ENCODE data around the gene MEGF10. TPM values are rescaled to one million over a fixed set of nuclear protein-coding genes. Genes with fewer than 3 reads are reported as not detected.
"Not testable (repeated sequence)": the region's sequence is repeated elsewhere in the genome, so short reads cannot be mapped to it uniquely, and the experiment has no call there.

The MEGF10 gene
- total RNA-seq, 1 donor from 2014 or later: 13.3 TPM

GRCh38 chr5:127292030-127292735 is 1.6 kb downstream of the MEGF10 start:
- Mint-ChIP-seq H3K27ac (no peak overlapping the region), H3K4me3 (peak overlapping the region; percentile 92), H3K36me3 (no peaks in the 10 kb centered on the region), H3K9me3 (no peaks in the 10 kb centered on the region), H3K4me1 (ENCODE audit: unreplicated experiment) (peaks cover 12% of the 10 kb centered on the region), H3K27me3 (peaks cover 39% of the 10 kb centered on the region)
- no peak for TF ChIP-seq CTCF (conservative IDR thresholded peaks at IDR 0.05)
- no peak for DNase-seq (ENCODE audit: extremely low spot score, unreplicated experiment)

- H3K4me1 Mint-ChIP-seq (ENCODE audit: unreplicated experiment): peaks cover 12% of the 10 kb centered on the region
Observed at GRCh38 chr5:127293373-127293772, 2.8 kb downstream of the MEGF10 start.

GRCh38 chr5:127294829-127295228 is 4.2 kb downstream of the MEGF10 start:
- no peak for TF ChIP-seq CTCF (conservative IDR thresholded peaks at IDR 0.05)
- Mint-ChIP-seq H3K4me1 (ENCODE audit: unreplicated experiment) (peaks cover 20% of the 10 kb centered on the region), H3K27me3 (peaks cover 39% of the 10 kb centered on the region), H3K27ac (no peak overlapping the region), H3K9me3 (no peaks in the 10 kb centered on the region), H3K4me3 (no peak overlapping the region), H3K36me3 (no peaks in the 10 kb centered on the region)
- no peak for DNase-seq (ENCODE audit: extremely low spot score, unreplicated experiment)

More at GRCh38 chr5:127293373-127293772, 2.8 kb downstream of the MEGF10 start:
- Mint-ChIP-seq H3K36me3 (no peaks in the 10 kb centered on the region), H3K9me3 (no peaks in the 10 kb centered on the region), H3K27ac (no peak overlapping the region), H3K27me3 (peaks cover 39% of the 10 kb centered on the region), H3K4me3 (no peak overlapping the region)
- DNase-seq (ENCODE audit: extremely low spot score, unreplicated experiment): no peak
- no peak for TF ChIP-seq CTCF (conservative IDR thresholded peaks at IDR 0.05)

GRCh38 chr5:127295454-127295853 is 4.9 kb downstream of the MEGF10 start:
- H3K36me3 Mint-ChIP-seq: no peaks in the 10 kb centered on the region
- peaks cover 39% of the 10 kb centered on the region for H3K27me3 Mint-ChIP-seq
- H3K4me1 Mint-ChIP-seq (ENCODE audit: unreplicated experiment): peaks cover 23% of the 10 kb centered on the region
- H3K27ac Mint-ChIP-seq: no peak overlapping the region
- TF ChIP-seq CTCF (conservative IDR thresholded peaks at IDR 0.05): no peak
- H3K9me3 Mint-ChIP-seq: no peaks in the 10 kb centered on the region
- DNase-seq (ENCODE audit: extremely low spot score, unreplicated experiment): no peak
- H3K4me3 Mint-ChIP-seq: no peak overlapping the region

GRCh38 chr5:127296321-127296720 is 5.7 kb downstream of the MEGF10 start:
- H3K9me3 Mint-ChIP-seq: no peaks in the 10 kb centered on the region
- H3K4me1 Mint-ChIP-seq (ENCODE audit: unreplicated experiment): peaks cover 16% of the 10 kb centered on the region
- TF ChIP-seq CTCF (conservative IDR thresholded peaks at IDR 0.05): no peak
- no peak for DNase-seq (ENCODE audit: extremely low spot score, unreplicated experiment)
- peaks cover 31% of the 10 kb centered on the region for H3K27me3 Mint-ChIP-seq
- H3K36me3 Mint-ChIP-seq: no peaks in the 10 kb centered on the region
- H3K4me3 Mint-ChIP-seq: no peak overlapping the region
- H3K27ac Mint-ChIP-seq: no peak overlapping the region

GRCh38 chr5:127296894-127297293 is 6.3 kb downstream of the MEGF10 start:
- Mint-ChIP-seq H3K4me1 (ENCODE audit: unreplicated experiment) (peaks cover 11% of the 10 kb centered on the region), H3K27me3 (peaks cover 26% of the 10 kb centered on the region)
- not testable (repeated sequence) for H3K36me3 Mint-ChIP-seq; H3K27ac Mint-ChIP-seq; H3K9me3 Mint-ChIP-seq; H3K4me3 Mint-ChIP-seq; DNase-seq (ENCODE audit: extremely low spot score, unreplicated experiment)
